GM10266 (cell line): Measurements from ENCODE around the gene MUC5B.

ENCODE experiments used
- DNase-seq: peaks from one replicate; pipeline ENCODE4 v3.0.0; 2012; ENCODE audit errors: extremely low spot score
- CTCF ChIP-seq: IDR thresholded peaks from 2 replicates; pipeline ENCODE4 v1.5.1; 2012; ENCODE audit warnings: mild to moderate bottlenecking, low read depth; ENCODE audit not compliant: control insufficient read depth, insufficient read depth; ENCODE audit errors: missing control alignments

MUC5B gene

GRCh38 chr11:1289211-1289935, 66.5 kb downstream of the MUC5B start:
- no peak for DNase-seq
- TF ChIP-seq CTCF, result no peak

- TF ChIP-seq CTCF, result no peak
- DNase-seq, result no peak
Measured at GRCh38 chr11:1290052-1291040, 67.5 kb downstream of the MUC5B start.

- DNase-seq, result no peak
Measured at GRCh38 chr11:1291295-1292017, 68.6 kb downstream of the MUC5B start.

GRCh38 chr11:1292018-1292643, 69.3 kb downstream of the MUC5B start:
- DNase-seq, result no peak
- TF ChIP-seq CTCF, result no peak

More at GRCh38 chr11:1291295-1292017, 68.6 kb downstream of the MUC5B start:
- no peak for TF ChIP-seq CTCF

DNA sequence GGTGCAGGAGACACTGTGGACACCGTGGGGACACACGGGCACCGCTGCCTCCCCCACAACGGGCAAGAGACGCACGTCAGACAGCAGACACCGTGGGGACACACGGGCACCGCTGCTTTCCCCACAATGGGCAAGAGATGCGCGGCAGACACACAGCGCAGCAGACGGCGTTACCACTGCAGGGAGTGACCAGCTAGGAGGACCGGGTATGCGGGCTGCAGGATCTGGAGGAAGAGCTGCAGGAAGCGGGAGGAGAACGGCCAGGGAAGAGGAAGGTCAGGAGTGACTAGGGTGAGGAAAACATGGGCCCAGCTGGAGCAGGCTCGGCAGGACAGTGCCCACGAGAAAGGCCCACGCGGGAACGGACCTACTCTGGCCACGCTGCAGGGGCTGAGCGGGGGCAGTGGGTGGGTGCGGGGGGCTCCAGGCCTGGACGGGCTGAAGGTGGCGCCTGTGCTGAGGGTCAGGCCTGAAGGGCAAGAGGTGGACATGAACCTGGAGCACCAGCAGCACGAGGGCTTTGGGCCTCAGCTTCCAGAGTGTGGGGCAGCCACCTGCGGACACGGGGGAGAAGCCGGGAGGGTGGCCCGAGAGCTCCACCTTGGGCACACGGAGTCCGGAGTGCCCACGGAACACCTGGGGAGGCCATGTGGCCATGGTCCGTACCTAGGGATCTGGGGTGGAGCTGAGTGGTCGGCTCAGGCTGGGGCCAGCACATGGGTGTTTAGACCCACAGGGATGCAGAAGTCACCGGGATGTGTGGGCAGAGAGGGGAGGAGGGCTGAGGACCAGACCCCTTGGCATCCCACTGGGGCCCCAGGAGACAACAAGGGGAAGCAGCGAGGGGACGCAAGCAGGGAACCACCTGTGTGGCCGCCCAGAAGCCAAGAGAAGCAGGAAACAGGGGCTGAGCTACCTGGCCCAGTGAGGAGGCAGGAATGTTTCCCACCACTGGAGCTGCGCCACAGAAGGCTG, 70.1 kb downstream of the MUC5B start:
- DNase-seq, result no peak
- TF ChIP-seq CTCF, result no peak

DNA sequence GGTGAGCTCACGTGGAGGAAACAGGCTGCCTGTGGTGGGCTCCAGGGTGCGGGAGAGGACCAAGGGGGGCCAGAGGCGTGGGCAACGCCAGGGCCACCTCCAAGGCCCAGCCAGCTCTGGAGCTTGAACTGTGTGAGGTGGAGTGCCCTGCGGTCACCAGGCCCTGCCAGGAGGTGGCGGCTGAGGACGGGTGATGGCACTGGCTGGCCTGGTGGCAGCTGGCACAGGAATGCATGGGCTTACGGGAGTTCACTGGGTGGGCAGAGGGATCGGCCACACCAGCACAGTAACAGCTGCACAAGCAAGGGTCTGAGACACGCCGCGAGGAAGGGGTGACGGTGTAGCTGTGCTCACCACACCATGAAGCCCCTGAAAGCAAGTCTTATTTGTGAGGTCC, 70.8 kb downstream of the MUC5B start:
- TF ChIP-seq CTCF, result peak; percentile 36
- DNase-seq, result no peak
